ENCODE measurements around the gene LRP1.
A peak's percentile ranks its signal among the peaks of the same experiment; 100 is the strongest.

The LRP1 gene

DNA sequence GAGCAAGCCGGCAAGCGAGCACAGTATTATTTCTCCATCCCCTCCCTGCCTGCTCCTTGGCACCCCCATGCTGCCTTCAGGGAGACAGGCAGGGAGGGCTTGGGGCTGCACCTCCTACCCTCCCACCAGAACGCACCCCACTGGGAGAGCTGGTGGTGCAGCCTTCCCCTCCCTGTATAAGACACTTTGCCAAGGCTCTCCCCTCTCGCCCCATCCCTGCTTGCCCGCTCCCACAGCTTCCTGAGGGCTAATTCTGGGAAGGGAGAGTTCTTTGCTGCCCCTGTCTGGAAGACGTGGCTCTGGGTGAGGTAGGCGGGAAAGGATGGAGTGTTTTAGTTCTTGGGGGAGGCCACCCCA, 84.4 kb downstream of the LRP1 start:
- no peak overlapping the region for H3K27ac ChIP-seq (ENCODE audit: low read depth, low read length)
- no peaks in the 10 kb centered on the region for H3K9me2 ChIP-seq (replicated peaks; ENCODE audit: control insufficient read depth, low read length)
- TF ChIP-seq, protein P1, sequence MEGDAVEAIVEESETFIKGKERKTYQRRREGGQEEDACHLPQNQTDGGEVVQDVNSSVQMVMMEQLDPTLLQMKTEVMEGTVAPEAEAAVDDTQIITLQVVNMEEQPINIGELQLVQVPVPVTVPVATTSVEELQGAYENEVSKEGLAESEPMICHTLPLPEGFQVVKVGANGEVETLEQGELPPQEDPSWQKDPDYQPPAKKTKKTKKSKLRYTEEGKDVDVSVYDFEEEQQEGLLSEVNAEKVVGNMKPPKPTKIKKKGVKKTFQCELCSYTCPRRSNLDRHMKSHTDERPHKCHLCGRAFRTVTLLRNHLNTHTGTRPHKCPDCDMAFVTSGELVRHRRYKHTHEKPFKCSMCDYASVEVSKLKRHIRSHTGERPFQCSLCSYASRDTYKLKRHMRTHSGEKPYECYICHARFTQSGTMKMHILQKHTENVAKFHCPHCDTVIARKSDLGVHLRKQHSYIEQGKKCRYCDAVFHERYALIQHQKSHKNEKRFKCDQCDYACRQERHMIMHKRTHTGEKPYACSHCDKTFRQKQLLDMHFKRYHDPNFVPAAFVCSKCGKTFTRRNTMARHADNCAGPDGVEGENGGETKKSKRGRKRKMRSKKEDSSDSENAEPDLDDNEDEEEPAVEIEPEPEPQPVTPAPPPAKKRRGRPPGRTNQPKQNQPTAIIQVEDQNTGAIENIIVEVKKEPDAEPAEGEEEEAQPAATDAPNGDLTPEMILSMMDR (IDR thresholded peaks at IDR 0.05; ENCODE audit: low read depth, low read length, poor library complexity, severe bottlenecking): no peak
- H3K9me3 ChIP-seq (ENCODE audit: control insufficient read depth, insufficient read depth, low read length): no peaks in the 10 kb centered on the region
- H3K27me3 ChIP-seq (ENCODE audit: control insufficient read depth, low read length): no peaks in the 10 kb centered on the region
- peaks cover 3% of the 10 kb centered on the region; the same call in 1 of the 2 replicates for H4K20me1 ChIP-seq (ENCODE audit: control insufficient read depth, insufficient read depth, low read depth, low read length)
- H3F3A ChIP-seq (ENCODE audit: control insufficient read depth, insufficient read depth): peaks cover 12% of the 10 kb centered on the region
- H3K36me3 ChIP-seq (ENCODE audit: control insufficient read depth, low read length): peaks cover 4% of the 10 kb centered on the region; the same call in 1 of the 2 replicates
- no peak overlapping the region for H3K4me2 ChIP-seq (ENCODE audit: low read length)
- H3K4me3 ChIP-seq (ENCODE audit: low read length): no peak overlapping the region
- peaks cover 9% of the 10 kb centered on the region for H3K79me2 ChIP-seq (ENCODE audit: control insufficient read depth, low read length)
- H3K4me1 ChIP-seq (ENCODE audit: control insufficient read depth, low read length): peaks cover 46% of the 10 kb centered on the region

DNA sequence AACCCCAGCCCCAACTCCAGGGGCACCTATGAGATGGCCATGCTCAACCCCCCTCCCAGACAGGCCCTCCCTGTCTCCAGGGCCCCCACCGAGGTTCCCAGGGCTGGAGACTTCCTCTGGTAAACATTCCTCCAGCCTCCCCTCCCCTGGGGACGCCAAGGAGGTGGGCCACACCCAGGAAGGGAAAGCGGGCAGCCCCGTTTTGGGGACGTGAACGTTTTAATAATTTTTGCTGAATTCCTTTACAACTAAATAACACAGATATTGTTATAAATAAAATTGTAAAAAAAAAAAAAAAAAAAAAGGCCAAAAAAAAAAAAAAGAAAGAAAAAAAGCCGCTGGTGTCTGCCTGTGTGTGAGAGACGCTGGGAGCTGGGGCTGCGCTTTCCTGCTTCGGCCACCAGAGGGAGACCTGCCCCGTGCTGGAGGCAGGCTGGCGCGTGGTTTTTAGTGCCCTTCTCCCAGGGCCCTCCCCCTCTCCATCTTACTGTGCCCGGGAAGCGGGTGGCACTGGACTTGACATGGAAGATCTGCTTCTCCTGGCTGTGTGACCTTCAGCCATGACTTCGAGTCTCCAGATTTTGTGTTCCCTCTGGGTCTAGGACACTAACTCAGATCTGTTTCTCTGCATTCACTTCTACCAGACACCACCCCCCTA, 84.9 kb downstream of the LRP1 start:
- Histone ChIP-seq H3K9me2 (replicated peaks; ENCODE audit: control insufficient read depth, low read length) (no peaks in the 10 kb centered on the region), H3K9me3 (ENCODE audit: control insufficient read depth, insufficient read depth, low read length) (no peaks in the 10 kb centered on the region), H3K4me1 (ENCODE audit: control insufficient read depth, low read length) (peaks cover 51% of the 10 kb centered on the region), H3K4me2 (ENCODE audit: low read length) (peak overlapping the region; percentile 88), H3K27ac (ENCODE audit: low read depth, low read length) (no peak overlapping the region), H3K36me3 (ENCODE audit: control insufficient read depth, low read length) (peaks cover 9% of the 10 kb centered on the region), H4K20me1 (ENCODE audit: control insufficient read depth, insufficient read depth, low read depth, low read length) (peaks cover 5% of the 10 kb centered on the region; the same call in 1 of the 2 replicates), H3K79me2 (ENCODE audit: control insufficient read depth, low read length) (peaks cover 14% of the 10 kb centered on the region), H3F3A (ENCODE audit: control insufficient read depth, insufficient read depth) (peaks cover 12% of the 10 kb centered on the region), H3K4me3 (ENCODE audit: low read length) (peak overlapping the region; percentile 40), H3K27me3 (ENCODE audit: control insufficient read depth, low read length) (no peaks in the 10 kb centered on the region)
- no peak for TF ChIP-seq EZH2phosphoT487 (IDR thresholded peaks at IDR 0.05; ENCODE audit: borderline replicate concordance, low read length)
- TF ChIP-seq, protein P1 (IDR thresholded peaks at IDR 0.05; ENCODE audit: low read depth, low read length, poor library complexity, severe bottlenecking): peak; percentile 75

- TF ChIP-seq, protein P1 (IDR thresholded peaks at IDR 0.05; ENCODE audit: low read depth, low read length, poor library complexity, severe bottlenecking): no peak
- TF ChIP-seq EZH2phosphoT487 (IDR thresholded peaks at IDR 0.05; ENCODE audit: borderline replicate concordance, low read length): no peak
- Histone ChIP-seq H4K20me1 (ENCODE audit: control insufficient read depth, insufficient read depth, low read depth, low read length) (peaks cover 5% of the 10 kb centered on the region; the same call in 1 of the 2 replicates), H3K79me2 (ENCODE audit: control insufficient read depth, low read length) (peaks cover 21% of the 10 kb centered on the region), H3K9me2 (replicated peaks; ENCODE audit: control insufficient read depth, low read length) (no peaks in the 10 kb centered on the region), H3K4me3 (ENCODE audit: low read length) (peak overlapping the region; percentile 40), H3F3A (ENCODE audit: control insufficient read depth, insufficient read depth) (peaks cover 12% of the 10 kb centered on the region), H3K4me1 (ENCODE audit: control insufficient read depth, low read length) (peaks cover 58% of the 10 kb centered on the region), H3K36me3 (ENCODE audit: control insufficient read depth, low read length) (peaks cover 11% of the 10 kb centered on the region), H3K4me2 (ENCODE audit: low read length) (peak overlapping the region; percentile 88), H3K9me3 (ENCODE audit: control insufficient read depth, insufficient read depth, low read length) (no peaks in the 10 kb centered on the region), H3K27ac (ENCODE audit: low read depth, low read length) (no peak overlapping the region), H3K27me3 (ENCODE audit: control insufficient read depth, low read length) (no peaks in the 10 kb centered on the region)
These were observed 85.6 kb downstream of the LRP1 start for GRCh38 chr12:57213763-57214397.

All from DOHH2 (cell line).